Activated T-helper 1 cell treated with anti-CD3 and anti-CD28 coated beads, Interleukin-2, amount 50 U/mL, for 16 hours (primary cell): Measurements from ENCODE around the gene AFF3.
"Not testable (repeated sequence)": the region's sequence is repeated elsewhere in the genome, so short reads cannot be mapped to it uniquely, and the experiment has no call there.

ENCODE experiments used
- DNase-seq, 2 donors: peaks; one replicate each; pipeline ENCODE4 v3.0.0-alpha.2; 2020; ENCODE audit warnings: low read depth in 1 of 2, low spot score in 1 of 2

AFF3 gene, protein sequence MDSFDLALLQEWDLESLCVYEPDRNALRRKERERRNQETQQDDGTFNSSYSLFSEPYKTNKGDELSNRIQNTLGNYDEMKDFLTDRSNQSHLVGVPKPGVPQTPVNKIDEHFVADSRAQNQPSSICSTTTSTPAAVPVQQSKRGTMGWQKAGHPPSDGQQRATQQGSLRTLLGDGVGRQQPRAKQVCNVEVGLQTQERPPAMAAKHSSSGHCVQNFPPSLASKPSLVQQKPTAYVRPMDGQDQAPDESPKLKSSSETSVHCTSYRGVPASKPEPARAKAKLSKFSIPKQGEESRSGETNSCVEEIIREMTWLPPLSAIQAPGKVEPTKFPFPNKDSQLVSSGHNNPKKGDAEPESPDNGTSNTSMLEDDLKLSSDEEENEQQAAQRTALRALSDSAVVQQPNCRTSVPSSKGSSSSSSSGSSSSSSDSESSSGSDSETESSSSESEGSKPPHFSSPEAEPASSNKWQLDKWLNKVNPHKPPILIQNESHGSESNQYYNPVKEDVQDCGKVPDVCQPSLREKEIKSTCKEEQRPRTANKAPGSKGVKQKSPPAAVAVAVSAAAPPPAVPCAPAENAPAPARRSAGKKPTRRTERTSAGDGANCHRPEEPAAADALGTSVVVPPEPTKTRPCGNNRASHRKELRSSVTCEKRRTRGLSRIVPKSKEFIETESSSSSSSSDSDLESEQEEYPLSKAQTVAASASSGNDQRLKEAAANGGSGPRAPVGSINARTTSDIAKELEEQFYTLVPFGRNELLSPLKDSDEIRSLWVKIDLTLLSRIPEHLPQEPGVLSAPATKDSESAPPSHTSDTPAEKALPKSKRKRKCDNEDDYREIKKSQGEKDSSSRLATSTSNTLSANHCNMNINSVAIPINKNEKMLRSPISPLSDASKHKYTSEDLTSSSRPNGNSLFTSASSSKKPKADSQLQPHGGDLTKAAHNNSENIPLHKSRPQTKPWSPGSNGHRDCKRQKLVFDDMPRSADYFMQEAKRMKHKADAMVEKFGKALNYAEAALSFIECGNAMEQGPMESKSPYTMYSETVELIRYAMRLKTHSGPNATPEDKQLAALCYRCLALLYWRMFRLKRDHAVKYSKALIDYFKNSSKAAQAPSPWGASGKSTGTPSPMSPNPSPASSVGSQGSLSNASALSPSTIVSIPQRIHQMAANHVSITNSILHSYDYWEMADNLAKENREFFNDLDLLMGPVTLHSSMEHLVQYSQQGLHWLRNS (N-terminal part only)

GRCh38 chr2:100142393-100142792 lies at the start of gene AFF3:
AFF3 (minus strand) TSS chr2:100142590; CDS start chr2:100104454, 38,136 bp downstream.
- no peak for DNase-seq

GRCh38 chr2:100189387-100189786 lies 47.0 kb upstream of the AFF3 start:
- no peak for DNase-seq

- DNase-seq = no peak
These were observed 45.9 kb upstream of the AFF3 start for GRCh38 chr2:100188326-100188725.

- no peak for DNase-seq
These were observed 43.7 kb upstream of the AFF3 start for GRCh38 chr2:100186126-100186525.

DNA sequence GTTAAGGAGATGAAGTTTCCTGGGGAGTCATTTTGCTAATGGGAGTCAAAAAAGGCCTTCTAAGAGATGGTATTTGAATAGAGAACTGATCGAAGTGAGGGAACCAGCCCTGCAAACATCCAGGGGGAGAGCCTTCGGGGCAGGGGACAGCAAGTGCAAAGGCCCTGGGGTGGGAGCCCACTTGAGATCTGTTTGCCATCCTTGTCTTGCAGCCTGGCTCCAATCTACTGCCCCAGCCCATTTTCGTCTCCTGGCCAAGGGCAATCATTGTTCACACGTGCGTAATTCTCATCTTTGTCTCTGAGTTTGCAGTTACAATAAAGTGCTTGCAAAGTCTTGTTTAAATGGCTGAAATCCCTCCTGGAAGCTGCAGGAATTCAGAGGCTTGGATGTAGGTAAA lies 43.1 kb upstream of the AFF3 start:
- no peak for DNase-seq

GRCh38 chr2:100185105-100185504 lies 42.7 kb upstream of the AFF3 start:
- DNase-seq = no peak

GRCh38 chr2:100184055-100184737 lies 41.8 kb upstream of the AFF3 start:
- no peak for DNase-seq

DNA sequence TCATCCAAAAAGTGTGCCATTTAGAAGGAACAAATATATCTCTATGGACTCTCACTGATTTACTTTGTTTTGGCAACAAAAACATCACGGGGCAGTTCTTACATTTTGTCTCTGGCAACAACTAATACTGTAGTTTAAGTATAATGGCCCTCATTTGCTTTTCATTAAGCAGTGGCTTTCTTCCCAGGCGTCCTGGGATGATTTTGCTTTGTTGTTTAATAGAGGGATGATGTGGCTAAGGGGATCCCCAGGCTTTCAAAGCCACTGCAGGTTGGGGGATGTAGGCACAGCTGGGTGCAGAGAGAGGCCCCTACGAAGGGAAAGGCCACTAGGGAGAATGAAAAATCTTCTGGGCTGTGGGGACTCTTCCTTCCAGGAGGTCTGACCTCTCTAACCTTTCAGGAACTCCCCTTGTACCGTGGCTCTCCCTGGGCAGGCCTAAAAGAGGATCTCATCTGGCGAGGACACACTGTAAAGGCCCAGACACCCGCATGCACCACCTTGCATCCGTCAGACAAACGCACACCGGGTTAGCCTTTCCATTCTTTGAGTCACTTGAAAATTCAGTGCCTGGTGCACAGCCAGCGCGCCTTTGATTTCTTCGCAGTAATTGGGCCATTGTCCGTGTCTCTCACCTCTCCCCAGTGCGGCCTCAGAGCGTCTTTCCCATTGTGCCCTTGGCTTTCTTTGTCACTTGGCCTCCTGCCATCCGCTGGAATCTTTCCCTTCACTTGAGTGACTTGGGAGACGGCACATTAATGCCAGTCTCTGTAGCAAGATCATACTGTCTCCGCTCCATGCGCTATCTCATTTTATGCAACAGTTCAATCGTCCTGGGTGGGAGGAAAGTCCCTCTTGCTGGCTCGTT lies 40.3 kb upstream of the AFF3 start:
- no peak for DNase-seq

DNA sequence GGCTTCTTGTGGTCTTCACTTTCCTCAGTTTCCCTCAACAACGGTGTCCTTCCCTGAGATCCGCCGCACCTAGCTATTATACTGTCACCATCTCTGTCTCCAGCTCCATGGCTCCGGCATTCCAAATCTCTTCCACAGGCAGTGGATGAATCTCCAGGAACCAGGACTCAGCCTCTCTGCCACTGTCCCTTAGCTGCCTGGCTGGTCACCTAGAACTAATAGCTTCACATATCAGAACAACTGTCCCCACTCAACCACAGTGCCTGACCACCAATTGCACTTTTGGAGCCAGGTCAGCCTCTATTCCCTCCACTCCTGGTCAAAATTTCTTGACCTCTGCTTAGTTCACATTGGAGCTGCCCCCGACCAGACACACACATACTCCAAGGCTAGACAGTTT lies 38.1 kb upstream of the AFF3 start:
- no peak for DNase-seq

DNA sequence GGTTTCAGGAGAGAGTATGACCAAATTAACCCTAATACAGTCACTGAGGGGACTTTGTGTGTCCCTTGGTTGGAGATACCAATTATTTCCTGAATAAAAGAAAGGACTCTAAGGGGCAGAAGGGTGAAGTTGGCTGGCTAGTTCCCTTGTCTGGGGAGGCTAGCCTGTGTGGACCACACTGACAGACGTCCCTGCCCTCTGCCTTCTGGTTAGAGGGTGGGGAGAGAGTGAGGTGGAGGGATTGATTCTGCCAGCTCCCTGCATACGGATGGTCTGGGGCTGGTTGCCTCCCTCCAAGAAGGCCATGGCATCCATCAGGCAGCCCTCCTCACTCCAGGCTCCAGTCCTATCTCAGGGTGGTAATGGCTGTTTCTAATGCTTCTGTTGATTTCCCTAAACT lies 37.4 kb upstream of the AFF3 start:
- DNase-seq = no peak

DNA sequence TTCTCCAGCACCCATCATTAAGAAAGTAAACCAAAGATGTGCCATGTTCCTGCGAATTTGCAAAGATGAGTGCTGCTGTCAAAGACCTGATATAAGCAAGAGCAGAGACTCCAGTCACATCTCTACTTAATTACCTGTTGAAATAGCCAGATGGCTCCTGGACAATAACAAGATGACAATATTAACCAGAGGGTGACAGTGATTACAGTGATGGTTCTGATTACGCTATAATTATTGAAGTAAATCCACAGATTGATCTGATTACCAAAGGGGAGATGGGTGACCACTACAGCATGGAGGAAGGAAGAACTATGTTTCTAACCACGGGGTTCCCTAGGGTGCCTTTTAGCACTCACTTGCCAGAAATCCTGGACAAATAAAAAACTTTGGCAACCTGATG lies 36.5 kb upstream of the AFF3 start:
- DNase-seq = no peak

- DNase-seq = no peak
These were observed 35.8 kb upstream of the AFF3 start for GRCh38 chr2:100178085-100178788.

GRCh38 chr2:100176925-100177324 lies 34.5 kb upstream of the AFF3 start:
- no peak for DNase-seq

GRCh38 chr2:100174026-100174431 lies 31.6 kb upstream of the AFF3 start:
- DNase-seq = no peak

- no peak for DNase-seq
These were observed 24.3 kb upstream of the AFF3 start for GRCh38 chr2:100166701-100167100.

- DNase-seq = no peak
These were observed 21.2 kb upstream of the AFF3 start for GRCh38 chr2:100163605-100164004.

DNA sequence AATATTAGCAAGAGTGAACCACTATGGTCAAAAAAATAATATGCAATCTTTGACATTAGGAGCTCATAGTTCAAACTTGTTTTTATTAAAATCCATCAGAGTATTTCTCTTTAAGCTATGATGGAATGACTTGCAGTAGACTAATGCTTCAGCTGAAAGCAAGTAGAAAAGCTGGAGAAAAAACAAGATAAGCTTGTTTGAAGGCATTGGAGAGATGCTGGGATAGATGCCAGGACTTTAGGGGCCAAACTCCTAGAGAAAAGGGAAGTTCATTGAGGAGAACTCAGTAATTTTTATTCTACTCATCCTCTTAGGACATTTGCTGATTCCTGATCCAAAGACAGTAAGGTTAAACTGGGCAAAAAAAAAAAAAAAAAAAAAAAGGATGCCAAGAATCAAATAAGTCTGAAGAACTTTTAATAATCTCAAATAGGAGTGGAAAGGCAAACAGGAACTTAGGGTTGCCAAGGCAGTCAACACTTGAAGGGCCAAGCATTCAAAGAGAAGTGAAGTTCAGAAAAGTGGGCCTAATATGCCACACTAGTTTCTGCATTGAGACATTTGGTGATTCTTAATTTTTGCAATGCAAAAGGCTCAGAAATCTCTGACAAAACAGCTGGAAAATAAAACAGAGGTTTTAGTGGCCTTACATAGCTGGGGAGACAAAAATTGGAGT lies 19.7 kb upstream of the AFF3 start:
- DNase-seq = no peak

DNA sequence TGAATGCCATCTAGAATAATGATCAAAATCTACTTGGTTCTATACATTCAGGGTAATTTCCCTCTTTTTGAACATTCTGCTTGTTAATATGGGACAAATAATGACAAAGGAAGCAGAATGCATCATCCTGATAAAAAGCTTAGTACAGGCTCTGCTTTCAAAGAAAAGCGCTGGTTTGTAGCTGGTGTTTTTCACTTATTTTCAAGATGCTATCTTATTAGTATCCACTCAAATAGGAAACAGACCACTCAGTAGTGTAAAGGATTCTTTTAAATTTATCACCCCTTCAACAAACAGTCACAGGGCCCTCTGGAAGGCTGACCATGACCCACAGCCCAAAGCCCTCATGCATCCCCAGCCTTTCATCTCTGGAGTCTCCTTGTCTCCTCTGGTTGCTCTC lies 18.0 kb upstream of the AFF3 start:
- no peak for DNase-seq

DNA sequence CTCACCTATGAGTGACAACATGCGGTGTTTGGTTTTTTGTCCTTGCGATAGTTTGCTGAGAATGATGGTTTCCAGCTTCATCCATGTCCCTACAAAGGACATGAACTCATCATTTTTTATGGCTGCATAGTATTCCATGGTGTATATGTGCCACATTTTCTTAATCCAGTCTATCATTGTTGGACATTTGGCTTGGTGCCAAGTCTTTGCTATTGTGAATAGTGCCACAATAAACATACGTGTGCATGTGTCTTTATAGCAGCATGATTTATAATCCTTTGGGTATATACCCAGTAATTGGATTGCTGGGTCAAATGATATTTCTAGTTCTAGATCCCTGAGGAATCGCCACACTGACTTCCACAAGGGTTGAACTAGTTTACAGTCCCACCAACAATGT lies 9.4 kb upstream of the AFF3 start:
- DNase-seq = not testable (repeated sequence)
